Fibroblast of lung (primary cell): ENCODE measurements around the gene TEX19.

ENCODE experiments used
- CTCF ChIP-seq, 2 donors: IDR thresholded peaks in 1 of 2; conservative IDR thresholded peaks in 1 of 2; 1 replicate in 1 of 2; 2 replicates in 1 of 2; pipeline ENCODE4 v1.5.1; 2011 to 2012; ENCODE audit warnings: low read length in 2 of 2, control low read depth in 1 of 2, inconsistent platforms in 1 of 2, low read depth in 1 of 2, mild to moderate bottlenecking in 1 of 2
- EZH2 ChIP-seq: IDR thresholded peaks from 2 replicates; pipeline ENCODE4 v1.5.1; 2012; ENCODE audit warnings: low read length, control low read depth, mild to moderate bottlenecking; ENCODE audit errors: missing control alignments

GRCh38 chr17:82354804-82355308 lies 4.2 kb upstream of the TEX19 start:
- TF ChIP-seq EZH2 (no peak), CTCF (conservative IDR thresholded peaks at IDR 0.05 in 1 of 2, IDR thresholded peaks at IDR 0.05 in 1 of 2; ENCODE audit: low read depth in 1 of 2, low read length in 2 of 2) (no peak)
